HG02759 (cell line): ENCODE data around the gene SNX19.

ENCODE experiments used
- ATAC-seq: cut with Tn5 transposase; IDR thresholded peaks from one replicate; pipeline ENCODE4 v1.9.1; 2021; ENCODE audit warnings: mild to moderate bottlenecking, moderate library complexity; ENCODE audit not compliant: unreplicated experiment

The SNX19 gene

DNA sequence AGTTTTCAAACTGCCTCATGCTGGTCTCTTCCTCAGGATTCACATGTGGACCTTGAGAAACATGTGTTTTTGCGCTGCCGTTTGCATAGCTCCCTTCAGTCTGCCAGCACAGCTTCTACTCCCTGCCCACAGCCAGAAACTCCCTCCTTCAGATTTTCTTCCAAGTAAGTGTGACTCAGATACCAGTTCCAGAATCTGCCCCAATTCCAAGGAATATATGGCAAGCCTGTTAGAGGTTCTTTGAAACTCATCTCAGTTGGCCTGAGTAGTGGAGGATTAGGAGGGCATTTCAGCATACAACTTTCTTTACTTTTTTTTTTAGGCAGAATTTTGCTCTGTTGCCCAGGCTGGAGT, 67.1 kb downstream of the SNX19 start:
- no peak for ATAC-seq

DNA sequence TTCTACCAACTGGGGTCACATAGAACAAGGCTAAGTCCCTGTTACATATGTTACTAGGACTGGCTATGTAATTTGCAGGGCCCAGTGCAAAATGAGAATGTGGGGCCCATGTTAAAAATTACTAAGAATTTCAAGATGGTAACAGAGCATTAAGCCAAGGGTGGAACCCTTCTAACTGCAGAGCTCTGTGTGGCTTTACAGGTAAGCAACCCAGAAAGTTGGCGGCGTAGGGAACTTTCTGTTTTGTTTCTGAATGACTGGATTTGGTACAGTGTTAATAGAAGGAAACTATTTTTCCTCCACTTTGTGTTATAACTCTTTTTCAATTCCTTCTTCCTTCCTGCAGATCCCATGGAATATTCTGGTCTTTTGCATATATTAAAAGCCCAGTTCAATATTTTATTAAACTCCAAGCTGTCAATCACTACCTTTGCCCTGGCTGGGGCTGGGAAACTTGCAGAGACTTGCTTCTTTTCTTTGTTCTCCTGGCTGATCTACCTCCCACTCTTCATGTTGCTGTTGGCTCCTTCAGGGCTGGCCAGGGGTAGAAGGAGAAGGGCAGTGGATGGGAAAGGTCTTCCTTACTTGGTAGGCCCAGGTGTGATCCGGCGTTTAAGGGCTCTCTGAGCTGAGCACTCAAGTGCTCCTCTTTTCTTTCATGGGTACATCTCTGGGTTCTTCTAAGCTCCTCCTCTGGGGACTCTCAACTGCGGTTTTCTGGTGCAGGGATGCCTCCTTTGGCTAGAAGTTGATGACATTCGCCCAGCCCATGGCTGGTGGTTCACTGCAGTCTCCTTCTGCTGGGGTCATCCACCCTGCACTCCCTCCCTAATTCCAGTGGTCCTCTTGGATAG, 67.7 kb downstream of the SNX19 start:
- ATAC-seq = no peak

DNA sequence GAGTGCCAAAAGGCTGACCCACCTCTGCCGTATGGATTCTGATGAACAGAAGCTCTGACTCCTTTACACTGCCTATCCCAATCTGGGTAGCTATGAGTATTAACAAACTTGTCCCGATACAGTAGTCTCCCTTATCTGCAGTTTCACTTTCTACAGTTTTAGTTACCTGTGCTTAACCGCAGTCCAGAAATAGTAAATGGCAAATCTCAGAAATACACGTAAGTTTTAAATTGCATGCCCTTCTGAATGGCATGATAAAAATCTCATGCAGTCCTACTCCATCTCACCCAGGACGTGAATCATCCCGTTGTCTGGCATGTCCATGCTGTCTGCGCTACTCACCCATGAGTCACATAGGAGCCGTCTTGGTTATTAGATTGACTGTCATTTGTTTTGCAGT, 68.8 kb downstream of the SNX19 start:
- no peak for ATAC-seq

DNA sequence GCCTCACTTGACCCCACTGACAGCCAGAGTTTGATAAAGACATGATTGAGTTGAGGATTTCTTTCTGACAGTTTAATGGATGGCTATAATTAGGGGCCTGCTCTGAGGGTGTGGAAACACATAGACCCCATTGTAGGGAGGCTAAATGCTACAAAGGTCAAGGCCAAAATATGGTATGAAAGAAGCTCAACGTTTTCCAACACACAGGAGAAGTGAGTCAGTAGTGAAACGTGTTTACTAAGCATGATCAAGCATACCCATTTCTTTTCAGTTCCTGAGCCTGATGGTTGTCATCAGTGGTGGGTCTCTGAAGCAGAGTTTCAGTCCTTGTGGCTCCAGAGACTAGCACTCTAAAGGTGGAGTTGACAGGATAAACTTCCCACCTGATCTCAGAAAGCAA, 69.7 kb downstream of the SNX19 start:
- ATAC-seq = no peak

DNA sequence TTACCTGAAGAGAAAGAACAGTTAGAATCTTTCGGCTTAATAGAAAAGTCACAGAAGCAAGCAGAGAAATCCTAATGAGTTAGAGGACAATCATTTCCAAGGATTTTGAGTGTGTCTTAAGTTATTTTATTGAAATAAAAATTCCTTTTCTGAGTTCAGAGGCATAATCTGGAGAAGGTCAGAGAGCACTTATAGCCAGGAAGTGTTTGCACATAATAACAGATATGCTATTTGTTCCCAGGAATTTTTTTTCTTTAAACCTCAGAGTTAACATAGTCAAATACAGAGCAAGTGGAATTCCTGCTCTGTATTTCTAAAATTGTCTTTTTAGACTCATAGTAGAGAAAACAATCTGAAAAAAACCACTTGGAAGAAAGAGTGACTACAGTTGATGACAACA, 74.3 kb downstream of the SNX19 start:
- ATAC-seq = no peak

DNA sequence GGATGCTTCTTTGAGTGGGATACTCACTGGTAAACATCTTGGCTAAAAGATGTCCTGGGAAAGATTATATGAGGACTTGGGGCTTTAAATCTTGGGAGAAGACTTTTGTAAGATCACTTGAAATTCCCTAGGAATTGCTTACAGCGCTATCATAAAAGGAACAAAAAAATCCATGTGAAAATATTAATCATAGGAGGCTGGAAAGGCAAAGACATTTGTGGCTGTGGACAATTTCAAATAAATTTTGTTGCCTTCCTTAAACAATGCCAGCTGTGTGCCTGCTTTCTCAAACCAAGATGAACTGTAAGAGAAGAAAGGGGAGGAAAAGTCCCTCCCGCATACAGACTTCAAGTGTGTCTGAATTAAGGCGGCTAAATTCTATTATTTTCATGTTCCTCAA, 75.6 kb downstream of the SNX19 start:
- no peak for ATAC-seq

DNA sequence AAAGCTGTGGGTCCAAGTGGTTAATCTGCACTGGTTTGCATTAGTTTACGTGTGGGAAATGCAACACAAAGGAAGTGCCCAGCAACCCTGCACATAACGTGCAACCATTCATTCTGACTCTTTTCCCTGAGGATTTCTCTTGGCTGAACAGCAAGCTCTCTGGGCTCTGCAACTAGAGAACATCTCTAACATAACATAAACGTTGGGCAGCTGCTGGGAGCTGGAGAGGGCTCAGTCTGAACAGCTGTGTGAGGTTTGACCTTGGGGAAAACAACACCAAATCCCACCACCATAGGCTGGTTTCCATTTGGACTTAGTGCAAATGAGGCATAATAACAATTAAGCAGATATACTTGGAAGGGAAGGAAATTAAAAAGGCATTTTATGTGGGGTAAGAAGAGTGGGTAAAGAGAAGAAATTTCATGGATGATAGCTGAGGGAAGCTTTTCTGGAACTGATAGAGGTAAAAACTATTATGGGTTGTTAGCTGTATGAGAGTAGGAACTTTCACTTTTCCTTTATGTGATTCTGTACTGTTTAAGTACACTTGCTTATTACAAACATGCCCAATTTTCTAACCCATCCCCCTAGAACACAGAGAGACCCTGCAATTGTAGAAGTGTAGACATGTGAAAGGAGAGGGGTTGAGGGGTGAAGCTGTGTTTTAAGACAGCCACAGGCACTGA, 76.2 kb downstream of the SNX19 start:
- no peak for ATAC-seq

DNA sequence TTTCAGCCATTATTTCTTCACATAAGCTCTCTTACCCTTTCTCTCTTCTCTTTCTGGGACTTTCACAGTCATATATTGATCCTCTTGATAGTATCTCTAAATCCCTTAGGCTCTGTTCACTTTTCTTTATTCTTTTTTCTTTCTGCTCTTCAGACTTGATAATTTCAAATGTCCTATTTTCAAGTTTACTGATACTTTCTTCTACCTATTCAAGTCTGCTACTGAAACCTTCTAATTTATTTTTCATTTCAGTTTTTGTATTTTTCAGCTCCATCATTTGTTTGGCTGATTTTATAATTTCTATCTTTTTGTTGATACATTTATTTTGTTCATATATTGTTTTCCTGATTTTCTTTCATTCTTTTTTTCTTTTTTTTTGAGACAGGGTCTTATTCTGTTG, 79.1 kb downstream of the SNX19 start:
- ATAC-seq = no peak

DNA sequence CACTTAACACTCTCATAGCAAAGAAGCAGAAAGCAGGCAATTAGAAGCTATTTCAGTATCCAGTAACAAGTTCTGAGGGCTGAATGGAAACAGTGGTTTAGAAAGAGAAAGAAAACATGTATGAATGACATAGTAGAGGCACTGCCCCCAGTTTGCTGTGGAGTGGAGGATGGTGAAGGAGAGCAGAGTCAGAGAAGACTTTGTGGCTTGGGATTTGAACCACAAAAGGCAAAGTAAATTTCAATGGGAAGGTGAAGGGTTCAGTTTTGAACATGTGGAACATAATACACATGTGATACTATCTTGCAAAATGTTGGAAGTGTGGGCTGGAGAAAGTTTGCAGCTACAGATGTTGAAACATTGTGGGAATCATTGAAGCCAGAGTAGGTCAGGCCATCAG, 81.4 kb downstream of the SNX19 start:
- ATAC-seq = no peak

DNA sequence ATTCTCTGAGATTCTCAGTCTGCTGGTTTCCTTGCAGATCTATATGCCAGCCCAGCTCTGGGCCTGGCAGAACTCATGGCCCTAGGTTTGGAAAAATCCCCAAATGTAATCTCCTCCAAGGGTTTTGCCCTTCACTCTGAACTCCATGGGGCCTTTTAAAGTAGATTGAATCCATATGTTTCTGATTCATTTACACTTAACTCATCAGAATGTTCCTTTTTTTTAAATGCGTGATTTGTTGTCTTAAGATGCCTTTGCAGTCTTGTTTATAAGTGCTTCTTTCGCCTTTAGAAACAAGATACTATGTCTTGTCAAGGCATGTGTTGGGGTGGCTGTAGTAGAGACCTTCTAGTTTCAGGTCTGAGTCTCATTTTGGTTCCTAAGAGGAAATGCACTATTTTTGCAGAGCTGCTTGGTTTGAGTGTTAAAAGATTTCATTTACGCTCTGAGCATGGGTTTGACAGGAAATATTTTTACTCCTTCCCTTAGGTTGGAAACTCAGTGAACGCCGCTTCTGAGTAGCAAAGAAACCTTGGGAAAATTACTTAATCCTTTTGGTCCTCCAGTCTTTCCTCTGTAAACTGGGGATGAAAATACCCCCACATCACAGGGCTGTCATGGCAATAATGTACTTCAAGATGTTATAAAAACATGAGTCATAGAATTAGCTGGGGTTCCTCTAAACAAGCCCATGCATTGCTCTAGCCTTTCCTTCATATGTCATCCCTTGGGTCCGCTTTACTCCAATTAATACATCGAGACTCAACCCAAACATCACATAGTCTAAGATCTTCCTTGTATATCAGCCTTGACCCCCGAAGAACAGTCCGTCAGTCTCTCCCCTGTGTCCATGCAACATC, 83.5 kb downstream of the SNX19 start:
- no peak for ATAC-seq

DNA sequence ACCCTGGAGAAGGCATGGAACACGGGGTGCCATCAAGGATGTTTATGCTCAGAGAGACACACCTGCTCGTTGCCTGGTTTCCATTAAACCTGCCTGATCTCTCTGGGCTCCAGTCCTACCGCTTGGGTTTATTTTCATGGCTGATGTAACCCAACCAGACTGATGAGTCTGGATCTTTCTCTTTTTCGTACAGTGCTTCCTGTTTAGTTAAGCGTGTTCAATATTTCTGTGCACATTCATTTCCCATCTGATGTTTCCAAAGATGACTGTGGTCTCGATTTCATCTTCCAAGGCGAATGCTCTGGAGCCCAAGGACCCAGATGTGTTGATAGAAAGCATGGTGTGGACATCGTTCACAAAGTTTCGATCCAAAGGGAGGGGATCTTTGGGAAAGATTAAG, 84.3 kb downstream of the SNX19 start:
- ATAC-seq = no peak

DNA sequence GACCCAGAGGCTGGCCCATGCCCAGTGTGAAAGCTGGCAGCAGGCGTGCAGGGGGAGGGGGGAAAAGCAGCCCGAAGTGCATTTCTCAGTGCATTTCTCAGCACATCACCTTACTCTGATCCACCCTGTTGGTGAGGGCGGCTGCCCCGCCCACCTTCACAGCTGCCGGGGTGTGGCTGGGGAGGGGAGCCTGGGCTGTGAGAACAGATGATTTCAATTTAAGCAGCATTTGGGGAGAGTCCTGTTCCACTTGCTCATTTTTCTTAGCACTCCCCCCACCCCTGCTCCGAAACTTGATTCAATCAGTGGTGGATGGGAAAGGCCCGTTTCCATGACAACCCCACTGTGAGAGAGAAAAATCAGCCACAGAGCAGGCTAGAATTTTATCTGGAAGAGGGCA, 84.8 kb downstream of the SNX19 start:
- no peak for ATAC-seq

DNA sequence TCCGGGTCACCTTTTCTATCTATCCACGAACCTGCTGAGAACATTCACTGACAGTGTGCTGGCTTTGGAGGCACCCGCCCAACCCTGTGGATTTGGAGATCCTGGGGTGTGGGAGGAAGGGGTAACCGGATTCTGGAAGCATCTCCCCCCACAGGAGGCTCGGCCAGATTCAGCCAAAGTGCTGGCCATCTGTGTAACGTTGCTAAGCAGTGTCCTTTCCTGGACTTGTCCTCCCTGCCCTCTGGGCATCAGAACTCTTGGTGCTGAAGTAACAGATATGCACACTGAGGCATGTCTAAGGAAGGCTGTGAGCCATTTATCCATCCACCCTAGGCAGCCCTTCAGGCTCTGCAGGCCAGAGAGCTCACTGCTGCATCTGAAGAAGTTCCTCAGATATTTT, 85.7 kb downstream of the SNX19 start:
- no peak for ATAC-seq

DNA sequence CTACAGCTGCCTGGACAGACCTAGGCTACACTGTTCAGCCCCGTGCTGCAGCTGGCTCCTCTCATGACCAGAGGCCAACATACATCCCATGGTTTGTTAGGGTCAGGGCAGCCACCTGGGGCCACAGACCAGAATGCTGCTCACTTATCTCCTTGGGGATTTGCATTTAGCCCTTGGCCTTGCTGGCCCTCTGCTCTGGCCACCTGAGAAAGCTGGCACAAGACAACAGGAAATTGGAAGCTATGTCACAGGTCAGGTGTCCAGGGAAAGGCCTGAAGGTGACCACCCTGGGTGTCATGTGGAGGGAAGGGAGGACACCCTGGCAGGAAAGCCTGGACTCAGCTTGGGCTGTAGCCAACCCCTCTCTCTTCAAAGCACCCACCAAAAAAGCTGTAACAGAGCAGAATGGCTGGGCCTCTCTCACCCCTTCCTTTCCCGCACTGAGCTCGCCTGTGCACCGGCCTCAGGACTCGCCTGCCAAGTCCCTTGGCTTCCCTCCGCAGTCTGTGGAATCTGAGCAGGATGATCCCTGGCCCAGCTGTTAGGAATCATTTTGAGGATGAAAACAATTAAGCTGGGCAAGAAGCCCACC, 86.3 kb downstream of the SNX19 start:
- no peak for ATAC-seq

DNA sequence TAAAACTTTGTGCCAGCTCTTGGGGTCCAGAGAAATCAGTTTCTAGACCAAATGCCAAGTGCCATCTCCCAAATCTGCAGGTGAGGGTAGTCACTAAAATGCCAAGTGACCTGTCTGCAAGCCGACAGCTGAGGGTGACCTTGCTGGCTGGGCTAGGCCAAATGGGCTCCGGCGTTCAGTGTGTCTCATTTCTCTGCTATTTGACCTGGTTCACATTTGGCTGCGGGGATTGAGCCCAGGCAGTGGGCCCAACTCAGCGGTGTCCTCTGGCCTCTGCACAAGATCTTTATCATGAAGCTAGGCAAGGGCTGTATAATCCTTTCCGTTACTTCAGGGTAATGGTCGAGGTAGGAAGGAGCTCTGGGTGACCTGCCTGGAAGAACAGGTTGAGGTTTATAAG, 87.5 kb downstream of the SNX19 start:
- no peak for ATAC-seq

DNA sequence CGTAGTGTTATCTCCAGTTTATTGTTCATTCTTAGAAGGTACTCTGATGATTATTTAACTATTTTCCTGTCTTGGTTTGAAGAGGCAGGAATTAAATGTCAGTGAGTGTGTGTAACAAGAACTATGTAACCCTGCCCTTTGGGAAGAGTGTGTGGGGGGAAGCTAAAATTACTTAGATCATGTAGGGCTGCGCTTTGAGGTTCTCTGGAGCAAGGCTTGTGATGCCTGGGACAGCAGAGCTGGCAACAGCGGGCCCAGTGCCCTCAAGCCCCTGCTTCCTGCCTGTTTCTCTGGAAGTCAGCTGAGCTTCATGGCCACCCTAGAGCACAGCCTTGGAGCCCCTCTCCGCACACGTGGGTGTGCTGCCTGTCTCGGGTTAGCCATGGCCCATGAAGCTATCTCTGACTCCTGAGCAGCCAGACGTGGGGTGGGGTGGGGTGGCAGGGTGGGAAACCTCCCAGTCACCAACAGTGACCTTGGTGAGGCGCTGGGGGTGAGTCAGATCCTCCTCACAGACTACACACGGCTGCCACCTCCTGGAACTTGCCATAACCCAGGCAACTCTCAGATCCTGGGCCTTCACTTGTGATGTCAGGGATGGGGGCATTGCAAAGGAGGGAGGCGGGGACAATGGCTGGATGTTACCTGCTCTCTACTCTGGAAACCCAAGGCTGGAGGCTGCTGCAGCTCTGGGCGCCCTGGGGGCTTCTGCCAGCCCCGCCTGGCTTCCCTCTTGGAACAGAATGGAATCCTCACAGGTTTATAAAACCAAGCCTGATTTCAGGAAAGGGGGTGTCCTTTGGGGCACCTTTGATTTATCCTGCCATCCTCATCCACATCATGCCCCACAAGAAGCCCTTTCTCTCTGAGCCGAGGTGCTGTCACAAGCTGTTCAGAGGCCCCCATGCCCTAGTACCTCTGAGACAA, 88.6 kb downstream of the SNX19 start:
- ATAC-seq = no peak

DNA sequence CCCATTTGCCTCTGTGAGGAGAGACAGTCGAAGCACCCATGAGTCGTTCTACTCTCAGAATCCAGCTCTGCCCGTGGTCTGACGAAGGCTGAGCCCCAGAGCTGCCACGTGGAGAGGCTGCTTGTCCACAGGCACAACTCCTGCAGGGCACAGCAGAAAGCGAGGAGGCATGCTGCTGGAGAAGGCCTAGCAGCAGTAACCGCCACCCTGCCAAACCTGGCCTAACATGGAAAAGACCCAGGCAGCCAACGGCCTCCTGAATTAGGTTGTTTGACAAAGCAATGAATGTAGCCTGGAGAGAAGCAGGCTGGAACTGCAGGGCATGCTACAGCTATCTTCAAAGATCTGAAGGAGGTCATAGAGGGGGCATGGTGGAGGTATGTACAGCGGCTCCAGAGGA, 89.7 kb downstream of the SNX19 start:
- no peak for ATAC-seq

DNA sequence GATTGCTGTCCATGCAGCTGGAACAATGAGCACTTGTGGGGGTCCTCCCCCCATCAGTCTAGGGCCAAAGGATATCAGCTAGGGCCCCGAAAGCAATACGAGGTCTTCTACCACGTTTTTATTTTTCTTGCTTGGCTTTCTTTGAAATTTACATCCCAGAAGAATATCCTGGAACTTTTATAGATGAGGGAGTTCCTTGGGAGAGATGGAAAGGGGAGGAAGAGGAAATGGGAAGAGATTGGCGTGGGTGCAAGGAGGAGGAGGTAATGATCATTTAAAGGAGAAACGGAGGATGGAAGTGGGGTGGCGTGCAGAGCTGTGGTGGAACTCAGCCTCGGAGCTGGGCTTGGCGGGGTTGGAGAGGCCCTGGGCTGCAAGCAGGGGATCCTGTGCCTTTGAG, 90.3 kb downstream of the SNX19 start:
- no peak for ATAC-seq

DNA sequence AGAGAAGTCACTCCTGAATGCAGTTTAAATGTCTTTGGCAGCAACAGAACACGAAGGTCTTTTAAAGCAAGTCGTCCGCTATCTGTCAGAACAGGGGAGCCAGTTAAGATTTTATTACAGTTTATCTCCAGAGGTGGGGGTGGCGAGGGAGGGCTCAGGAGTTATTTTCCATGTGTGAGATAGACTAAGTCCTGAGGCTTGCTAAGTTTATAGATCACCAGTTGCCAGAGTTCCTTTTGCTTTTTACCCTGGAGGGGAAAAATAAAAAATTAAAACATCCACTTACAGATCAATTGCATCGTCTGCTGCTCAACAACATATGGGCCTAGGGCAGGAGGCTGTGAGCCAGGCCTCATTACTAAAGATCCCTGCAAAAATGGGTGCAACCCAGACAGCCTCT, 90.7 kb downstream of the SNX19 start:
- ATAC-seq = no peak
